Stimulated activated CD8-positive, alpha-beta memory T cell treated with anti-CD3 and anti-CD28 coated beads, Interleukin-4, amount 100 ng/mL, for 24 hours (primary cell): Measurements from ENCODE around the gene FAM98B.

Experiments used
- DNase-seq: peaks from one replicate; pipeline ENCODE4 v3.0.0-alpha.2; 2020; ENCODE audit warnings: low read depth

FAM98B gene

GRCh38 chr15:38507570-38507969 is 53.6 kb downstream of the FAM98B start:
- no peak for DNase-seq

- DNase-seq: no peak
Measured at GRCh38 chr15:38508647-38509046, 54.7 kb downstream of the FAM98B start.

GRCh38 chr15:38509152-38509551 is 55.2 kb downstream of the FAM98B start:
- no peak for DNase-seq

GRCh38 chr15:38512901-38513300 is 59.0 kb downstream of the FAM98B start:
- DNase-seq: no peak

- no peak for DNase-seq
Measured at GRCh38 chr15:38514601-38515000, 60.7 kb downstream of the FAM98B start.

GRCh38 chr15:38516626-38517025 is 62.7 kb downstream of the FAM98B start:
- no peak for DNase-seq

GRCh38 chr15:38517312-38517975 is 63.5 kb downstream of the FAM98B start:
- no peak for DNase-seq

- DNase-seq: no peak
Measured at GRCh38 chr15:38518084-38518483, 64.2 kb downstream of the FAM98B start.

- DNase-seq: no peak
Measured at GRCh38 chr15:38520035-38520434, 66.1 kb downstream of the FAM98B start.

- DNase-seq: no peak
Measured at GRCh38 chr15:38521316-38521715, 67.4 kb downstream of the FAM98B start.

- no peak for DNase-seq
Measured at GRCh38 chr15:38522922-38523321, 69.0 kb downstream of the FAM98B start.

GRCh38 chr15:38524156-38524555 is 70.2 kb downstream of the FAM98B start:
- no peak for DNase-seq

GRCh38 chr15:38525489-38525888 is 71.6 kb downstream of the FAM98B start:
- DNase-seq: no peak

GRCh38 chr15:38526158-38526557 is 72.2 kb downstream of the FAM98B start:
- DNase-seq: no peak

- no peak for DNase-seq
Measured at GRCh38 chr15:38528294-38528693, 74.4 kb downstream of the FAM98B start.

GRCh38 chr15:38530113-38530512 is 76.2 kb downstream of the FAM98B start:
- DNase-seq: no peak

GRCh38 chr15:38531509-38531908 is 77.6 kb downstream of the FAM98B start:
- no peak for DNase-seq

- no peak for DNase-seq
Measured at GRCh38 chr15:38532728-38533127, 78.8 kb downstream of the FAM98B start.

GRCh38 chr15:38533416-38533915 is 79.5 kb downstream of the FAM98B start:
- no peak for DNase-seq

- no peak for DNase-seq
Measured at GRCh38 chr15:38533926-38534325, 80.0 kb downstream of the FAM98B start.

GRCh38 chr15:38534691-38535090 is 80.8 kb downstream of the FAM98B start:
- no peak for DNase-seq

GRCh38 chr15:38535491-38536200 is 81.7 kb downstream of the FAM98B start:
- DNase-seq: no peak

- no peak for DNase-seq
Measured at GRCh38 chr15:38536201-38536676, 82.3 kb downstream of the FAM98B start.
